ENCODE results near the gene OR11H7.
"Not testable (repeated sequence)": the region's sequence is repeated elsewhere in the genome, so short reads cannot be mapped to it uniquely, and the experiment has no call there.

The OR11H7 gene

GRCh38 chr14:20277409-20277808 lies 48.6 kb downstream of the OR11H7 start:
- no peak for TF ChIP-seq CTCF (IDR thresholded peaks at IDR 0.05; ENCODE audit: low read depth, low read length, missing control alignments)
- no peak overlapping the region for H3K4me3 ChIP-seq (replicated peaks; ENCODE audit: low read depth, low read length)

GRCh38 chr14:20278414-20278813 lies 49.6 kb downstream of the OR11H7 start:
- H3K4me3 ChIP-seq (replicated peaks; ENCODE audit: low read depth, low read length): no peak overlapping the region
- DNase-seq (ENCODE audit: extremely low read depth, low read depth): peak; percentile 14
- no peak for TF ChIP-seq CTCF (IDR thresholded peaks at IDR 0.05; ENCODE audit: low read depth, low read length, missing control alignments)

More at GRCh38 chr14:20277409-20277808, 48.6 kb downstream of the OR11H7 start:
- no peak for DNase-seq (ENCODE audit: extremely low read depth, low read depth)

DNA sequence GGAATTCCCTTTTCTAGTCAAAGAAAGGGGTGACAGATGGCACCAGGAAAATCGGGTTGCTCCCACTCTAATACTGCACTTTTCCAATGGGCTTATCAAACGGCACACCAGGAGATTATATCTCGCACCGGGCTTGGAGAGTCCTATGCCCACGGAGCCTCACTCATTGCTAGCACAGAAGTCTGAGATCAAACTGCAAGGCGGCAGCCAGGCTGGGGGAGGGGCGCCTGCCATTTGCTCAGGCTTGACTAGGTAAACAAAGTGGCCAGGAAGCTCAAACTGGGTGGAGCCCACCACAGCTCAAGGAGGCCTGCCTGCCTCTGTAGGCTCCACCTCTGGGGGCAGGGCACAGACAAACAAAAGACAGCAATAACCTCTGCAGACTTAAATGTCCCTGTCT lies 51.5 kb downstream of the OR11H7 start:
- not testable (repeated sequence) for H3K4me3 ChIP-seq (replicated peaks; ENCODE audit: low read depth, low read length); DNase-seq (ENCODE audit: extremely low read depth, low read depth)

Measured in HFF-Myc (cell line).